DMS114 treated with DMSO at 0.1 percent for 48 hours (cell line): ENCODE measurements around the gene FABP3.

Source experiments
- DNase-seq: peaks from one replicate; lab custom pipeline; 2025; ENCODE audit not compliant: unreplicated experiment; lab: John Stamatoyannopoulos, UW

FABP3 gene

DNA sequence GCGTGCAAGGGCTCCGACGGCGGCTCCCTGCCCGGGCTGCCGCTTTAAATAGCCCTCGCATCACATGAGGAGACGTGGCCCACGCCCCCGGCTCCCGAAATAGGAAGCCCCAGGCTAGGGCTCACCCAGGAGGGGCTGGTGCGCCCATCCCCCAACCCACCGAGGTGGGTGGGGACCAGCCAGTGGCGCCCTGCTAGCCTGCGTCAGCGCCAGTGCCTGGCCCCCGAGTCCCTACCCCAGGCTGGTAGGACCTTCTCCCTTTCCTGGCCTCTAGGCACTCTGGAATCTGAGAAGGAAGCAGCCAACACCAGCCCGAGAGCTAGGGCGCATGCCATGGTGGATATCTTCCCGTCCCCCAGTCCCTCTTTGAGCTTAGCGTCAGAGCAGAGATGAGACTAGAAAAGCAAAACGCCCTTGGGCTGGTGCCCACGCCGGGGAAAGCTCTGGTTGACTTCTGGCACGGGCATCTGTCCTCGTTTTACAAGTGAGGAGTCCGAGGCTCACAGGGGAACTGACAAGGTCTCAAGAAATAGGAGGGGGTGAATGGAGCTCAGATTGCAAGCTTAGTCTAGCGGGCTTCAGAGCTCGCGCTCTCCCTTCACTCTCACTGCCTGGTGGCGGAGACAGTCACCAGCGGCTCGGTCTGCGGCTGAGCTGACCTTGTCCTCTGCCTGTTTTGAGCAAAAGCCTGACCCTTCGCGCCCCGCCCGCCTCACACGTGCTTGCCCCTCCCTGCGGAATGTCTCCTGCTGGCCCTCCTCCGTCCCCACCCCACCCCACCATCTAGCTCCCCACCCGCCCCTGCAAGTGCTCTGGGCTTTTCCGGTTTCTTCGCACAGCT lies at the start of gene FABP3:
Gene FABP3 (minus strand): TSS at position 21 of the 841 bp plus-strand sequence. CDS start 62 bp downstream, outside the sequence.
- peak; percentile 17 for DNase-seq

DNA sequence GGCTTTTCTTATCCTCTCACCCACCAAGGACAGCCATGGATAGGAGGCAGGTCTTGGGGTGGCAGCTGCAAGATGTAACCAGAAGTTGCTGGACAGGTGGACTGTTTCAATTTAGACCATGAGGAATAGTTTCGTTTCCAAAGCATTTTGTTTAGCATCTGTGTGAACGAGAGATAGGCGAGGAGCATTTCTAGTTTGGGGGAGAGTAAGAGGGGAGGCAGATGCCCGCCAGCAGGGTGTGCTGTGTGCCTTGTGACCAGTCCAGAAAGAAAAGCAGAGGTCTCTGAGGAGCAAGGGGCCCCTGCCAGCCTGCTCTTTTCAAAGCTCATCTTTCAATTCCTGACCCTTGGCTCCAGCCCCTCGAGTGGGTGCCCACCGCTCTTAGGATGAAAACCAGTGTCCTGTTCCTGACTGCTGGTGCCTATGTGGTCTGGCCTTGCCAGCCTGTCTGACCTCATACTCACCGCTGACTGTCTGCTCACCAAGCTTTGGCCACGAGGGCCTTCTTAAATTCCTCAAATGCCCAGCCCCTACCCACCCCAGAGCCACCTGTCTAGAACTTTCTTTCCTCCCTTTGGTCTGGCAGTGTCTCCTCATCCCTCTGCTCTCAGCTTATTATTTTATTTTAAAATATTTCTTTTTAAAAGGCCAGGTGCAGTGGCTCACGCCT lies 48.6 kb upstream of the FABP3 start:
- DNase-seq = peak; percentile 53

GRCh38 chr1:31420716-31421115 lies 47.8 kb upstream of the FABP3 start:
- DNase-seq = no peak

DNA sequence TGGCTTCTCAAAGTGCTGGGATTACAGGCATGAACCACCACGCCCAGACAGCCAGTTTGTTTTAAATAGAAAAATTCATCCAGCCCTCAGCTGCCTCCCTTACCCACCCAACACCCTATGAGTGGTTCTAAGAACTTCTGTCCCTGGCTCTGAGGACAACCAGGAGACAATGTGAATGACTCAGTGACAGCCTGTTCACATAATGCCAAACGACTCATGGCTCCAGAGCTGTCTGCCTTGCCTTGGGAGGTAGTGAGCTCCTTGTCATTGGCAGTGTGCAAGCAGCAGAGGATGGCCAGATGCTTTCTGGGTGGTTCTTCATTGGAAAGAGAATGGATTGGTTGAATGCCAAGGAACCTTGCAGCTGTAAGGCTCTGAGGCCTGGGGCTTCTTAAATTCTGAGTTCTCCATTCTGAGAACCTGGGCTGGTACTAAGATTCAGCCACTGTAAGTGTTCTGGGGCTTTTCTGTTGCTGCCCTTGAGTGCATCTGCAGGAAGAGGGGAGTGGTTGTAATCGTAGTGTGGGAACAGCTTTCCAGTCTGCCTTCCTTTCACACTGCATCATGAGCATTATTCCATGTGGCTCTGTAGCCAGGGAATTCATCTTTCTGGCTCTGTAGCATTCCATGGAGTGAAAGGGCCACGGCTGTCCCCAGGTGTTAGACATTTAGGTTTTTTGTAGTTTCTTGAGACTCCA lies 45.9 kb upstream of the FABP3 start:
- DNase-seq = no peak

- no peak for DNase-seq
Observed at GRCh38 chr1:31417148-31417547, 44.3 kb upstream of the FABP3 start.

DNA sequence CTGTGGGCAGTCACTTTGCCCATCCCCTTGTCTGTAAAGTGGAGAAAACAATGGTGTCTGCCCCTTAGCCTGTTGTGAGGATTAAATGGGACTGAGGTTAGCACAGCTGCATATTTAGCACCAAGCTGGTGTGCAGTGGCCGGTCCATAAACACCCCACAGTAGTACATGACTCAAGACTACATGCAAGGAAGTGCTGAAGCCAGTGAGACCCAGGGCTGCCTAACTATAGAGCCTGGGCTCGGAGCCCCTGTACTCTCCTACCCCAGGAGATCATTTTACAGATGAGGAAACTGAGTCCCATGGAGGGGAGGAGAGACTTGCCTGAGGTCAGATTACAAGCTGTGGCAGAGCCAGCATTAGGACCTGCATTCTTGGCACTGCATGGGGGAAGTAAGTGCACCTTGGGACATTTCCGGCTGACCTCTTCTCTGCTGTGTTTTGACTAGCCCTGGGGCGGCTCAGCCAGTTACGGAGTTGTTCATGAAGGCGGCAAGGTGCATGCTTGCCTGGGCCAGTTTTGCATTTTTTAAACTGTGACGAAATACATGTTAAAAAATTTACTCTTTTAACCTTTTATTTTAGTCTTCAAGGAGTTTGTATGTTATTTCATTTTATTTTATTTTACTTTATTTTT lies 43.3 kb upstream of the FABP3 start:
- no peak for DNase-seq

- DNase-seq = no peak
Observed at GRCh38 chr1:31415658-31416057, 42.8 kb upstream of the FABP3 start.

DNA sequence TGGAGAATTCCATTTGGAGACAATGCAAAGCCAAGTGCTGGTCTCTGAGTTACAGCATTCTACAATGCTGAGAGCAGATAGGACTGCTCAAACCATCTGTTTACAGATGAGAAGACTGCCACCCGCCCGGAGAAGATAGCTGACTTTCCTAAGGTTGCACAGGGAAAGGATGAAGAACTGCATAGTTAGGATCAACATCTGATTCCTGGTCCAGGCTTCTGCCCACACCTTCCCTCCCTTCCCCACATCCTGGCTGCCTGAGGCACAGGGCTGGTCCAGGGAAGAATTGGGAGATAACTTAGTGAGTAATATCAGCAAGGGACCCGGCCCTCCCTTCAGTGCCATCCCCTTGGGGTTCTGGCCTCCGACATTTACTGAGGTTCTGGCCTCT lies 42.1 kb upstream of the FABP3 start:
- DNase-seq = no peak

GRCh38 chr1:31413405-31414001 lies 40.6 kb upstream of the FABP3 start:
- DNase-seq = no peak

- no peak for DNase-seq
Observed at GRCh38 chr1:31412732-31413404, 40.0 kb upstream of the FABP3 start, which contains the start of gene SERINC2. TSS of gene SERINC2 (plus strand) at chr1:31413213. CDS start at chr1:31413266, 53 bp downstream.

DNA sequence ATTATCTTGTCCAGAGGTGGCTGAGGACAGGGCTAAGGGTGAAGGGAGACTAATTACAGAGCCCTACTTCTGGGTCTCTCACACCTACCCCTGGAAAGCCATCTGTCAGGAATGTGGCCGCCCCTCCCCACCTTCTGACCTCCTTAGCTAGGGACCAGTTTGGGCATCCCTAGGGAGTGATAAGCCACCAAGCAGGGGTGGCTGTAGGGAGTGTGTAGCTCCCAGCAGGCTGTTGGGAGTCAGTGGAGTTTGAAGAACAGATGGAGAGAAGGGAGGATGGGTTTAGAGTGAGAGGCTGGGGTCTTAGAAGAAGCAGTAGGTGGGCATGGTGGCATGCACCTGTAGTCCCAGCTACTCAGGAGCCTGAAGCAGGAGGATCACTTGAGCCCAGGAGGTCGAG lies 39.3 kb upstream of the FABP3 start:
- no peak for DNase-seq

DNA sequence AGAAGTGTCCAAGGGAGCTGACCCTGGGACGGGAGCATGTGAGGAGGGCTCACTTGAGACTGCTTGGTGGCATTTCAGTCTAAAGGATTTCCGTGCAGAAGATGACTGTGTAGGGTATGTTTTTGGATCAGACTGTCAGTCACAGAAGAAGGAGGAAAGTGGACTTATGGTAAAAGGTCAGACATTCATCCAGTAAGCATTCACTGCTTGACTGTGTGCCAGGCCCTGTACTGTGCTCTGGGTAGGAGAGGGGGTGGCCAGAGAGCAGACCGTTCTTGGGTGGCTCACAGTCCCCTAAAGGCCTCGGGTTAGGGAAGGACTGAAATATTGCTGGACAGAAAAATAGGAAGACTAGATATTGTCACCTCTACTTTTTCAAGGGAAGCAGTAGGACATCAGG lies 38.0 kb upstream of the FABP3 start:
- no peak for DNase-seq

- no peak for DNase-seq
Observed at GRCh38 chr1:31409946-31410858, 37.3 kb upstream of the FABP3 start.

GRCh38 chr1:31408788-31409318 lies 36.0 kb upstream of the FABP3 start:
- no peak for DNase-seq

GRCh38 chr1:31407029-31407626 lies 34.3 kb upstream of the FABP3 start:
- no peak for DNase-seq

DNA sequence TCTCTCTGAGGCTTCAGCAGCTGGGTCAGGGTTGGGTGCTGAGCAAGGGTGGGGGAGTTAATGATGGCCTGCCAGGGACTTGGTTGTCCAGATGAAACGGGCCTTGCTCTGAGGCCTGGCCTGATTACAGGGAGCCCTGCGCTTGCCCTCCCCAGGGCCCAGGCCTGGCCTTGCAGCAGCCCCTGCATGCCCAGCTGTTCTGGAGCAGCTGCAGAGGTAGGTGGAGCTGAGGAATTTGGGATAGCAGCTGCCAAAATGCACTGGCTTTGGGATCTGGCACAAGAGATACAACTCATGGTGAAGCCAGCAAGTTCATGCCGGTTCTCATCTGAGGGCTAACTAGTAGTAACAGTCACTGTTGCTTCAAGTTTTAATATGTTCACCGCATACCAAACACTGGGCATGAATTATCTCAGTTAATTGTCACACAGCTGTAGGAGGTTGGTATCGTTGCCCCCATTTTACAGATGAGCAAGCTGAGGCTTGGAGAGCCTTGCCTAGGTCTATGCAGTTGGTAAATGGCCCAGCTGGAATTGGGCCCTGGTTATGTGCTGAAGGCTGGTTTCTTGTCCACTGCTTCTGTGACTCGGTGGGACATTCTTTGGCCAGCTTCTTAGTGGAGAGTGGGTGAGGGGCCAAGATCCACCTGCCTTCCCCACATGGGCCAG lies 32.8 kb upstream of the FABP3 start:
- no peak for DNase-seq

DNA sequence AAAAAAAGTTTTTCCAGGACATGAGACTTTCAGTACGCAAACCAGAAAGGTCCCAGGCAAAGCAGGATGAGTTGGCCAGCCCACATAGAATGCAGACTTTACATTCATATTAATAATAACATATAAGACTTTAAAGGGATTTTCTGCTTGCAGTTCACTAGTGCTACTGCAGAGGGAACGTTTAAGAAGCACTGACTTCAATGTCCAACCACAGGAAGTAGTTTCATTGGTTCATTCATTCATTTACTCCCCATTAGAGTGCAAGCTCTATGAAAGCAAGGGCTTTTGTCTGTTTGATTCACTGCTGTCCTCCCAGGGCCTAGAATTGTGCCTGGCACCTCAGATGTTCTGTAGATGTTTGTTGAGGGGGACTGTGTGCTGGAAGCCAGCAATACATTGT lies 28.4 kb upstream of the FABP3 start:
- DNase-seq = no peak

DNA sequence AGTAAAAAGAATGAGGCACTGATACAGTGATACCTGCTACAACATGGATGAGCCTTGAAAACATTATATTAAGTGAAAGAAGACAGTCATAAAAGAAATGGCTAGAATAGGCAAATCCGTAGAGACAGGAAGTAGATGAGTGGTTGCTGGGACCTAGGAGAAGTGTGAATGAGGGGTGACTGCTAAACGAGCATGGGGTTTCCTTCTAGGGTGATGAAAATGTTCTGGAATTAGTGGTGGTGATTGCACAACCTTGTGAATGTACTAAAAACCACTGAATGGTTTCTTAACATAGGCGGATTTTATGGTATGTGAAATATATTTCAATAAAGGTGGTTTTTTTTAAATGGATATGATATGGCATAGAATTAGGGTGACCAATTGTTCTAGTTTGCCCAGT lies 27.5 kb upstream of the FABP3 start:
- DNase-seq = no peak
